Type B pancreatic cell (in vitro differentiated cells): ENCODE data around the gene PKP4. TPM values are rescaled to one million over a fixed set of nuclear protein-coding genes. Genes with fewer than 3 reads are reported as not detected.

ENCODE experiments used
- DNase-seq: peaks from one replicate; pipeline ENCODE4 v3.0.0; 2021; ENCODE audit warnings: mixed read lengths; ENCODE audit not compliant: unreplicated experiment; ENCODE audit errors: extremely low spot score
- H3K27ac Mint-ChIP-seq: 2 replicates; pipeline ENCODE4 v1.8.0; 2021; ENCODE audit warnings: mild to moderate bottlenecking, mixed read lengths
- H3K27me3 Mint-ChIP-seq: 2 replicates; pipeline ENCODE4 v1.8.0; 2021; ENCODE audit warnings: mixed read lengths
- H3K36me3 Mint-ChIP-seq: 2 replicates; pipeline ENCODE4 v1.8.0; 2021; ENCODE audit warnings: mixed read lengths
- H3K4me1 Mint-ChIP-seq: one replicate; pipeline ENCODE4 v1.8.0; 2021; ENCODE audit warnings: mixed read lengths; ENCODE audit not compliant: unreplicated experiment
- H3K4me3 Mint-ChIP-seq: 2 replicates; pipeline ENCODE4 v1.8.0; 2021; ENCODE audit warnings: mild to moderate bottlenecking, mixed read lengths
- H3K9me3 Mint-ChIP-seq: 2 replicates; pipeline ENCODE4 v1.8.0; 2021; ENCODE audit warnings: mixed read lengths
- total RNA-seq: library from RNA; stranded (reverse); gene quantifications from 2 replicates; pipeline ENCODE4 v1.2.1, GENCODE V29; 2021; ENCODE audit warnings: low replicate concordance
- TF ChIP-seq, protein P1 (sequence below): fragments of 200-600 bp; sonication (generic); conservative IDR thresholded peaks from 2 replicates; pipeline ENCODE4 v1.5.0; 2021; ENCODE audit warnings: antibody characterized with exemption, mild to moderate bottlenecking

Gene PKP4
- total RNA-seq, 1 donor from 2014 or later, result 73.6 TPM

DNA sequence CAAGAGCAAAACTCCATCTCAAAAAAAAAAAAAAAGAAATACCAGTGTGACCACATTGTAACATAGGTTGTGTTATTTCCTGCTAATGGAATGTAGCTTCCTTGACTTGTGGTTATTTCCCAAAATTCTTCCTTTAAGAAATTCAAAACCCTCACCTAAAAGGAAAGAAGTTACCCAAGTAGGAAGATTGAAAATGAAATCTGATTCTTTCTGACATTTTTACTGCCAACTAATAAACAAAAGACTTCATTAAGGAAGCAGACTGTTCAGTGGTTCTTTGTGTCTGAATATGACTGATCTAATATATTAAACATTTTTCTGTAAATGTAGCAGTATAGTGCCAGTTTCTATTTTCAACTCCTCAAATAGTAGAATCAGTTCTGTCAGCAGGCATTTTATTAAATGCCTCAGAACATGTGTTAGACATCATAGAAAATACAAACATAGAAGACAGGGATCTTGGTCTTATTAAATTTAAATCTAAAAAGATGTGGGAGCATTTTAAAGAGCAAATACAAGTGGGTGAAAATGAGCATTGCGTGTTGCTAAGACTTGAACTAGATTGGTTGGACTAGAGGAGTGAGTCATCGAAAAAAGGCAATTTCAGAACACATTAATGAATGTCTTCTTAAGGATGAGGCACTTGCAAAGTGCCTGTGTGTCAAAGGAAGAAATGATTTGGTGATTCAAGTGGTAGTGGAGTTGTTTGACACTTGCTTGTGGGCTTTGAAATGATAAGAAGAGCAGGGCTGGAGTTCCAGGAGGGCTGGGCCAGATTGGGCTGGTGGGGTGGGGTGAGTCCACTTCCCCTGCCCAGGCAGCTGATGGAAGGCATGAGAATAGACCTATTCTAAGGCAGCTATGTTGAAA, 53.4 kb downstream of the PKP4 start:
- Mint-ChIP-seq H3K4me1 (peaks cover 35% of the 10 kb centered on the region), H3K27ac (no peak overlapping the region), H3K36me3 (peaks cover 27% of the 10 kb centered on the region), H3K4me3 (no peak overlapping the region), H3K27me3 (no peaks in the 10 kb centered on the region), H3K9me3 (peaks cover 8% of the 10 kb centered on the region)
- TF ChIP-seq, protein P1, sequence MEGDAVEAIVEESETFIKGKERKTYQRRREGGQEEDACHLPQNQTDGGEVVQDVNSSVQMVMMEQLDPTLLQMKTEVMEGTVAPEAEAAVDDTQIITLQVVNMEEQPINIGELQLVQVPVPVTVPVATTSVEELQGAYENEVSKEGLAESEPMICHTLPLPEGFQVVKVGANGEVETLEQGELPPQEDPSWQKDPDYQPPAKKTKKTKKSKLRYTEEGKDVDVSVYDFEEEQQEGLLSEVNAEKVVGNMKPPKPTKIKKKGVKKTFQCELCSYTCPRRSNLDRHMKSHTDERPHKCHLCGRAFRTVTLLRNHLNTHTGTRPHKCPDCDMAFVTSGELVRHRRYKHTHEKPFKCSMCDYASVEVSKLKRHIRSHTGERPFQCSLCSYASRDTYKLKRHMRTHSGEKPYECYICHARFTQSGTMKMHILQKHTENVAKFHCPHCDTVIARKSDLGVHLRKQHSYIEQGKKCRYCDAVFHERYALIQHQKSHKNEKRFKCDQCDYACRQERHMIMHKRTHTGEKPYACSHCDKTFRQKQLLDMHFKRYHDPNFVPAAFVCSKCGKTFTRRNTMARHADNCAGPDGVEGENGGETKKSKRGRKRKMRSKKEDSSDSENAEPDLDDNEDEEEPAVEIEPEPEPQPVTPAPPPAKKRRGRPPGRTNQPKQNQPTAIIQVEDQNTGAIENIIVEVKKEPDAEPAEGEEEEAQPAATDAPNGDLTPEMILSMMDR, result no peak
- DNase-seq, result no peak

DNA sequence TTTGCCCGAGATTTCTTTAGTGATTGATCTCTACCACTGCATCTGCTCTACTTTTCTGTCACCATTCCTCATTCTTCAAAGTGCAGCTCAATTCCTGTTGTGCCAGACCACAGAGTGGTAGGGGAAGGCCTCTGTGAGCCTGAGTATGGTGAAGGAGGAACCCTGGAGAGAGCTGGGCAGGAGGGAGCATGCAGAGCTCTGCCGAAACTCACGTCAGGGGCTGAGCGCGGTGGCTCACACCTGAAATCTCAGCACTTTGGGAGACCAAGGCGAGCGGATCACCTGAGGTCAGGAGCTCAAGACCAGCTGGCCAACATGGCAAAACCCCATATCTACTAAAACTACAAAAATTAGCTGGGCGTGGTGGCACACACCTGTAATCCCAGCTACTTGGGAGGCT, 54.1 kb downstream of the PKP4 start:
- Mint-ChIP-seq H3K9me3 (peaks cover 8% of the 10 kb centered on the region), H3K27me3 (no peaks in the 10 kb centered on the region), H3K36me3 (peaks cover 27% of the 10 kb centered on the region), H3K27ac (no peak overlapping the region), H3K4me1 (peaks cover 30% of the 10 kb centered on the region), H3K4me3 (no peak overlapping the region)
- no peak for DNase-seq
- TF ChIP-seq, protein P1, result no peak

- Mint-ChIP-seq H3K4me1 (peaks cover 30% of the 10 kb centered on the region), H3K27me3 (no peaks in the 10 kb centered on the region), H3K36me3 (peaks cover 26% of the 10 kb centered on the region), H3K4me3 (no peak overlapping the region), H3K27ac (no peak overlapping the region), H3K9me3 (peaks cover 8% of the 10 kb centered on the region)
- no peak for DNase-seq
- TF ChIP-seq, protein P1, result no peak
These were observed 55.0 kb downstream of the PKP4 start for GRCh38 chr2:158511706-158512105.

DNA sequence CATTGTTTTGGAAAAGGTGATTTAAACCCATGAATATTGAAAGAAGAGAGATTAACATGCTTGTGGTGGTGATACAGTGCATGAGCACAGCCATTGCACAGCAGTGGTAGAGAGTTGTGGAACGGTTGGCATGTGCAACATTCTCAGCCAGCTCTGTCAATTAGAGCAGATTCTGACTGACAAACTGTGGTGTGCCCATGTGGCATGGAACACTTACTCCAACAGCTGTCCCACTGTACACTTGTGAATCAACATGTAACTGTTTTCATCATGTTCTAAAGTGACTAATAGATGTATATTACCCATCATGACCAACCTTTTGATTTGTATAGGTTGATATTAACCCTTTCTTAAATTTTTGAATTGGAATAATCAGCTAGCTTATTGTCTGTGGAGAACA, 55.6 kb downstream of the PKP4 start:
- H3K9me3 Mint-ChIP-seq, result peaks cover 8% of the 10 kb centered on the region
- H3K36me3 Mint-ChIP-seq, result peaks cover 24% of the 10 kb centered on the region
- H3K27me3 Mint-ChIP-seq, result no peaks in the 10 kb centered on the region
- no peak overlapping the region for H3K27ac Mint-ChIP-seq
- no peak for DNase-seq
- TF ChIP-seq, protein P1, result no peak
- H3K4me1 Mint-ChIP-seq, result peaks cover 27% of the 10 kb centered on the region
- H3K4me3 Mint-ChIP-seq, result no peak overlapping the region

DNA sequence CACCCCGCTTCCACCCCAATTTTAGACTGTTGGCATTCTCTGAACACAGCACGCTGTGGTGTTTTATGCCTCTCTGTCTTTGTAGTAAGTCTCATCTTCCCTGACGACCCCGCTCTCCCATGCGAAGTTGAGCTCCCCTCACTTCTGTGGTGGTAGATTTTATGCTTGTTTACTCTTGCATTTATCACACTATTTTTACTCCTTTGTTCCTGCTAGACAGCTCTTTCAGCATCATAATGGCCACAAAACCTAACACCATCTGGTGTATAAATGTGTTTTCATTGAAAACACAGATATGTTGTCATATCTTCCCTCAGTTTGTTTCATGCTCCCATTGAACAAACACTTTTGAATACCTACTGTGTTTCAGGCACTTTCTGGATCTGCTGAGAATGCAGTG, 57.1 kb downstream of the PKP4 start:
- H3K36me3 Mint-ChIP-seq, result peaks cover 26% of the 10 kb centered on the region
- H3K4me1 Mint-ChIP-seq, result peaks cover 29% of the 10 kb centered on the region
- TF ChIP-seq, protein P1, result no peak
- no peak for DNase-seq
- peaks cover 15% of the 10 kb centered on the region for H3K9me3 Mint-ChIP-seq
- no peak overlapping the region for H3K4me3 Mint-ChIP-seq
- H3K27ac Mint-ChIP-seq, result no peak overlapping the region
- H3K27me3 Mint-ChIP-seq, result no peaks in the 10 kb centered on the region
